NK-92 (cell line): ENCODE results near the gene PLXDC2.
"Not testable (repeated sequence)": the region's sequence is repeated elsewhere in the genome, so short reads cannot be mapped to it uniquely, and the experiment has no call there.

ENCODE experiments used
- DNase-seq: peaks from one replicate; lab custom pipeline; 2025; ENCODE audit not compliant: unreplicated experiment; lab: John Stamatoyannopoulos, UW

PLXDC2 gene

DNA sequence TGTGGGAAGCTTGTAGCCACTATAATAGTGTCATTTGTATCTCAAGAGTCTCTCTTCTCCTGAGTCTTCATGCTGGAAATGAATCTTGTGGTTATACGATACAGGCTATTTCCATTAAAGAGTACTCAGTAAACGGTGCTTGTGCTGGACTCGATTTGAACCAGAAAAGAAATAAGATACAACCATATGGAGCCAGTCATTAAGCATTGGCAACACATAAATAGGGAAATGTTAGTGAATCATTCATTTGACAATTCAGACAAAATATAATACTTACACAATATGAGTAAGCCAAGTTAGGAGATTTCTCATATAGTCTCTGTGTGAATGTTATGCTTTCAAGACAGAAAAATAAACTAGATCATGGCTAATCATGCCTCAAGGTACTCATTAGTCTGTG lies 356.8 kb downstream of the PLXDC2 start:
- no peak for DNase-seq

DNA sequence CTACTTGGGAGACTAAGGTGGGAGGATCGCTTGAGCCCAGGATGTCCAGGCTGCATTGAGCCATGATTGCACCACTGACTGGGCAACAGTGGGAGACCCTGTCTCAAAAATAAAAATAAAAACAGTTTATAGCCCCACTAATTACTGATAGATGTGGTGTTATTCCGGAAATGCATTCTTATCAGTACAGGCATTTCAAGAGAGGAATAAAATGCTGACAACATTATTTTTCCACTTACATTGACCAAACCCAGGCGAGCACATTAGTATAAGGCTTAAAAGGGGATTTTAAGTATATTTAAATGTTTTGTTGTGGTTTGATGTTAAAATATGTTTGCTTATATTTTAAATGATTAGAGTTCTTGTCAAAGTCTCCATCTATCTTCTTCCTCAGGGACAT lies 359.5 kb downstream of the PLXDC2 start:
- DNase-seq, result no peak

DNA sequence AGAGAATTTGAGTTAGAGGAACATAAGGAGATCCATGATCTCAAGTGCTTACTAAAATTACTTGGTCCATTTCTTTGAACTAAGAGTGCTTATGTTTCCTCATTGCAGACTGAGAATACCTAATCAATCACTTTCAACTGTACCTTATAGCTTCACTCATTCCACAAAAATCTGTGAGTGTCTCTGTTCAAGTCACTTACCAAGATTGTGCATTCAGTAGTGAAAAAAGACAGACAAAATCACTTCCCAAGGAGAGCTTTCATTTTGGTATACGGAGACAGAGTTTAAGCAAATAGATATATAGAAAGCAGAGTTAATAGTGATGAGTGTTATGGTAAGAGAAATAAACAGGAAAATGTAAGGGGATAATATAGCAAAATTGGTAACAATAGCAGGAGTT lies 364.5 kb downstream of the PLXDC2 start:
- no peak for DNase-seq

DNA sequence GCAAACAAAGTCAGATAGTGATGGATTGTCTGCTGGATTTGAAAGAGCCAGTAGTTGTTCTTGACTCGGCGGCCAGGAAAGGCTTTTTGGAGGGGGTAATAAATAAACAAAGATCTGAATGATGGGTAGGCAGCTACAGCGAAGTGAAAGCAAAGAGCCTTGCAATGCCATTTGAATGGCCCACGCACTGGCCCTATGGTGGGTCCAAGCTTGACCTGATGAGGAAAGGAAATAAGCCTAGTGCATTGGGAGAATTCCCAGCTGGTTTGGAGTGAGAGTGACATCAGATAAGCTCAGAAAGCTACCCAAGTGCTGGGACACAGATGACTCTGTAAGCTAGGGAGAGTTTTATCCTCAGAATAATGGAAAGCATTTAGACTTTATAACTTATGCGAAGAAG lies 365.2 kb downstream of the PLXDC2 start:
- no peak for DNase-seq

DNA sequence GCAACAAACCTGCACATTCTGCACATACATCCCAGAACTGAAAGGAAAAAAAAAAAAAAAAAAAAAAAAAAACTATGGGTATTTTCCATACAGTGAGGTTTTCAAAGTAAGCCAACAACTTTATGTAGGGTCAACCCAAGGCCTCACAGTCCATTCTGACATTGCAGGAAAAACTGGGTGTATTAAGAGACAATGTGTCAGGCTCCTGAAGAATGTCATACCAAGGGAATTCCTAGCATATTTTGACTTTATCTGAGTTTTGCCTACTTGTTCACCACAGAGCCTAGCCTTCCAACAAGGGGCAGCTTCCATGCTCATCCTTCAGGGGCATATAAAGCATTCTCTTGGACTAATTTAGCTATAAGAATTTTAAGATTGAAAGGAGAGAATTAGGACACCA lies 368.9 kb downstream of the PLXDC2 start:
- no peak for DNase-seq

DNA sequence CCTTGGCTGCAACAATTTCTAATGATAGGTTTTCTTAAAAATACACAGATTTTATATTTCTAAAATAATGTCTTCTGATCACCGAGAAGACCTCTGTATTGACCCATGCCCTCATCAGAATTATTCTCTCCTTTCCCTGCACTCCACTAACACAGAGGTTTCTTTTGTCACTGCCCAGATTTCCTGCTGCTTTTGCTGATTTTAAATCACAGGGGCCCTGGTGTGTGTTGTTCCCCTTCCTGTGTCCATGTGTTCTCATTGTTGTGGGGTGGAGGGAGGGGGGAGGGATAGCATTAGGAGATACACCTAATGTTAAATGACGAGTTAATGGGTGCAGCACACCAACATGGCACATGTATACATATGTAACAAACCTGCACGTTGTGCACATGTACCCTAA lies 375.2 kb downstream of the PLXDC2 start:
- DNase-seq, result not testable (repeated sequence)

DNA sequence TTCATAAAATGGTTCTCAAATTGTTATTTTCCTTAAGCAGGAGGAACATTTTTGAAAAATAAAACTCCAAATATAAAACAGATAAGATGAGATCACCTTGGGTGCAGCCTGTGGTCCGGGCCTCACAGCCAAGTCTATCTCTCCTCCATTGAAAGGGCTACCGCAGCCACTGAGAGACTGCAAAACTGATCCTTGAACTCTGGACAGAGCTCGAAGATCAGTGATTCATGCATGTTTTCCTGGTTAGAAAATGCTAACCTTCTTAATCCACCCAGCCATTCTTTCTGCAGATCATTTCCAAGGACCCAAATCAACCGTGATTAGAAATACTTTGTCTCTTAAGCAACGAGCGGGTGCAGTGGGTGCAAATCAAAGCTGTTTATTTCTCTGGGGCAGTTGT lies 378.8 kb downstream of the PLXDC2 start:
- DNase-seq, result no peak

DNA sequence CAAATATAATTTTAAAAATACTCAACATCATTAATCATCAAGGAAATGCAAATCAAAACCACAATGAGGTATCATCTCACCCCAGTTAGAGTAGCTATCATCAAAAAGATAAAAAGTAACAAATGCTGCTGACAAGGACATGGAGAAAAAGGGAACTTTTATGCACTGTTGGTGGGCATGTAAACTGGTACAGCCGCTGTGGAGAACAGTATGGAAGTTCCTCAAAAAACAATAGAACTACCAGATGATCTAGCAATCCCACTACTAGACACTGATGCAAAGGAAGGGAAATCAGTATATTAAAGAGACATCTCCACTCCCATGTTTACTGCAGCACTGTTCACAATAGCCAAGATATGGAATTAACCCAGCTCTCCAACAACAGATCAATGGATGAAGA lies 384.5 kb downstream of the PLXDC2 start:
- DNase-seq, result no peak

DNA sequence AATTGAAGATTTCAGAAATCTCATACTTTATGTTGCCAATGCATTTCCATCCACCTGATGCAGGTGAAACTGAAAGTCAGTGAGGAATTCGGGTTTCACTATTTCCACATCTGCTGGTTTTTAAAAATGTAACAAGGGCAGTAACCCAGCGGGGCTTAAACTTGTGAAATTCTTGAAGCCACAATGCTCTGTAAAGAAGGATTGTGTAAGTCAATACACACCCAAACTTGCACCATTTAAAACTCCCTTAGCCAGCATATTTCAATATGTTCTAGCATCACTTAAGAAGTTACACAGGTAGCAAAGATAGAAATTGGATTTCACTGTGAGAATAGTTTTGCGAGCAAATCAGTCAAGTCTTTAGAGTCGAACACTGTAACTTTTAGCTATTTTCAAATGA lies 386.1 kb downstream of the PLXDC2 start:
- no peak for DNase-seq

DNA sequence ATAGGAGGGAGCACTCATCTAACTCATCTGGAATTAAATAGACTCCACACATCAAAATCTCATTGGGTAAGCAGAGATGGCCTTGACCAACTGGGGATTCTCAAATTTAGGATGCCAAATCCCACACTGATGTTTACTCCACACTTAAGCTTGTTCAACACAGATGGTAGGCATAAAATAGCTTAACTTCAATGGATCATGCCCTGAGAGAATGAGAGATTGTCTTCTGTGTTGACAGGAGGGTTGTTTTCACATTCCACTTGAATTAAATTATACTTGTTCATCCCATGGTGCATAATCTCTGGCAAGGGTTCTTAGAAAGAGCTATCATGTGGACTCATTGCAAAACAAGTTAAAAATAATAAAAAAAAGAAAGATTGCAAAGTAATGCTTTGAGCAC lies 391.4 kb downstream of the PLXDC2 start:
- DNase-seq, result no peak

DNA sequence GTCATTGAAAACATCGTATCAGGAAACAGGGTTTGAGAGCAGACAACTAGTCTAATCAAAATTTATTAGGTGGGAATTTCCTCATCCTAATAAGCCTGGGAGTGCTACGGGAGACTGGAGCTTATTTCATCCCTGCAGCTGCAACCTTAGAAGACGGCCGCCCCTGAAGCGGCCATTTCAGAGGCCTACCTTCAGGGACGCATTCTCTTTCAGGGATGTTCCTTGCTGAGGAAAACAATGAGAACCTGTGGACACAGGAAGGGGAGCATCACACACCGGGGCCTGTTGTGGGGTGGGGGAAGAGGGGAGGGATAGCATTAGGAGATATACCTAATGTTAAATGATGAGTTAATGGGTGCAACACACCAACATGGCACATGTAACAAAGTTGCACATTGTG lies 392.9 kb downstream of the PLXDC2 start:
- DNase-seq, result not testable (repeated sequence)

DNA sequence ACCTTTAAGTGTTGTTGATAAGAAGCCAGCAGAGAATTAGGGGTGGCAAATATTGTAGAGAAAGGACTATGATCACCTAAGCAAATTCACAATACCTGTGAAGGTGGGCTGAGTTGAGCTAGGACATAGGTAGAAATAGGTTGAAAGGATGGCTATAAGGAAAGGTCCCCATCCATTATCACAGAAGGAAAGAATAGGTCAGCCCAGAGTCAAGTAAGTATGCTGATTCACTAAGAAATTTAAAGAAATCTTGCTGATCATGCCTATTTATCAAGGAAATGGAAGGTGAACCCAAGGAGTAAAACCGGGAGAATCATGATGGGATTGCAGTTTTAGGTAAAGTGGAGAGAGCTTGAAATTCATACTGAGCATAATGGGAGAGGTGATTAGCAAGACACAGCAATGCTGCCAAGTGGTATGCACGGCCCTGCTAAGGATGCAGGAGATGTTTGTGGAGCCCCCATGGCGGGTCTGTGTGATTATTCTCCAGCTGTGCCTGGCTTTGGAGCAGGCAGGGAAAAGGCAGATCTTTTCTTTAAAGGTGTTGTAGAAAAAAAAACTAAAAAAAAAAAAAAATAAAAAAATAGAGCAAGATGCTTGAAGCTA lies 399.4 kb downstream of the PLXDC2 start:
- no peak for DNase-seq

DNA sequence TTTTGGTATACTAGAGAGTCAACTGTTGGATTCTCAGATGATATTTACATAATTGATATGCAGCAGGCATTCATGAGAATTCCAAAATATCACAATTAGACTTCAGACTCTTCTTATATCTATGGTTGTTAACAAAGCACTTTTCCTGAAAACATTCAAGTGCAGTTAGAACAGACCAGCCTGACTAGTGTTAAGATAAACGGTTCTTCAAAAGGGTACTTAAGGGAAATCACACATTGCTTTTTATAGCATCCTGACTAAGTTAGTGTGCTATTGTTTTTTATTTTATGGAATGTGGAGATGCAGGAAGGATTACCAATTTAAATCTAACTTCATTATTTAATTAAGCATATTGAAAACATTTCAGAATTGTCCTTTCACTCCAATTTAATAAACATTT lies 405.1 kb downstream of the PLXDC2 start:
- DNase-seq, result no peak

DNA sequence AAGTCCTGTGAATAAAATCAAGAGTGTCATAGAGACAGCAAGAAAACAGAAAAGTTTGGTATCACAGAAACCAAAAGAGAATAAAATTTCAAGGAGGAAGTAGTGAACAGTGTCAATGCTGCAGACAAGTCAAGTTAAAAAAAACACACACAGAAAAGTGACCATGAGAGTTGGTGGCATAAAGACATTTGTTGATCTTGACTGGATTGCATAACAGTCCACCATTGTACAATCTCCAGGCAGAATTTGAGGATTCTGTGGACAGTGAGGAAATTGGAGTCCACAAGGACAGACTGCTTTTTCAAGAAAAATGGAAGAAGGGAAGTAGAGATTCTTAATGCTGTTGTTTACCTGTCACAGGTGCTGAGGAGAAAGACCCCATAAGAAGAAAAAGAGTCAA lies 412.5 kb downstream of the PLXDC2 start:
- no peak for DNase-seq

DNA sequence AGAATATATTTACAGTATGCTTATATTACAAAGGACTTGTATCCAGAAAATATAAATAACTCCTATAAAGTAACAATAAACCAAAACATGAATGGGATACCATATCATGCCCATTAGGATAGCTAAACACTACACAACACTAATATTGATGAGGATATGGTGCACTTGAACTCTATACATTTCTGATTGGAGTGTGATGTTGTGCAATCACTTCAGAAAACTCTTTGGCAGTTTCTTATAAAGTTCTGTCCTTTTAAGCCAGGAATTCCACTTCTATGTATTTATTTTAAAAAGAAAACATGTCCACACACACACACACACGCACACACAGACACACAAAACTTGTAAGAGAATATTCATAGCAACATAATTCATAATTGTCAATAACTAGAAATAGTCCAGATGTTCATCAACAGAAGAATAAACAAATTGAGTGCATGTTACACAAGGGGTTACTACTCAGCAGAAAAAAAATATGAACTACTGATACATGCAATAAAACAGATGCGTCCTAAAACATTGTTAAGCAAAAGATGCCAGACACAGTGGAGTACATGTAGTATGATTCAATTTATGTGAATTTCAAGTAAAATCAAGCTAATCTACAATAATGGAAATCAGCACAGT lies 416.0 kb downstream of the PLXDC2 start:
- DNase-seq, result no peak

DNA sequence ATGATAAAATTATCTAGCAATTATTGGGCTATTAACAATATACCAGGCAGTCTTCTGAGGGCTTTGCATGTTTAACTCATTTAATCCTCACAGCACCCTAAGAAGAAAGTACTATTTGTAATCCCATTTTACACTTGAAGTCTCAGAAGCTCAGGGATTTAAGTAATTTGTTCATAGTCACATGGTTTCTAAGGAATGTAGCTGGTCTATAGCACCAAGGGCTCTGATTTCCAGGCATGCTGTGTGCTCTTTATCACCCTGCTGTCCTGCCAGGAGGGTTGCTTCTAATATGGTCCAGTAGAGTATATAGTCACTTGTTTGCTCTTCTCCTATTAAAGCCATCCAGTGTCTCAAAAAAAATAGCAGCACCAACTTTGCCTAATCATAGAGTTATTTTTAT lies 417.2 kb downstream of the PLXDC2 start:
- no peak for DNase-seq

DNA sequence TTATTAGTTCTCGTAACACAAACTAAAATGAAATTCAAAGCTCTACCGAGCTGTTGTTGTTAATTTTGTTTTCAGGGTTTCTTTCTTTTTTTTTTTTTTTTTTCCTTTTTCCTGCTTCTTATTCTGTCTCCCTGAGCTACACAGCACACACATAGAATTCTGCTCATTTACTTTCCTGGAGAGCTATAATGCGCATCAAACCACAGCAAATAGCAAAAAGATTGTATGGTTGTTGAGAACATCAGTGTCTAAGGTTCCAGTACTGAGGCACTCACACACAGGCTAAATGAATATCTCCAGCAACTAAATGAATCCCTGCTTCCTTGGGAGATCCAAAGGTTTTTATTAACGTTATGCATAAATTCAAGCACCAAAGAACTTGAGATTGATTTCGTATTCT lies 418.3 kb downstream of the PLXDC2 start:
- DNase-seq, result no peak

DNA sequence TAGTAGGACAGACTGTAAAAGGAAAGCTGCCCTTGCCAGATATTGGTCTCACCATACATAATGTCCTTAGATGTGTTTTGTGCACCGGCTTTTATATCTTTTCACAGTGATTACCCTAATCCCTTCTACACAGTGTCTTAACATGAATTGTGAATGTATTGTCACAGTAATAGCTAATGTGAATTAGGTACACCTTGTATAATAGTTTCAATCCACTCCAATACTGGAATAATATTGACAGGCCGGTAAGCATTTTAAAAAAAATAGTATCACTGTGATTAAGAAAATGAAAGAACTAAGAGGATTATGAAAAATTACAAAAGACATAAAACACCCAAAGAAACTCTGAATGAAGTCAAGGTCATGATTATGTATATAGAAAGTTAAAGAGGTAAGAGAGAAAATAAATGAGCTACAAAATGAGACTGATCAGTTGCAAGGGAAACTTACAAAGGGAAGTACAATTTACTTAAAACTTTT lies 420.9 kb downstream of the PLXDC2 start:
- DNase-seq, result no peak

DNA sequence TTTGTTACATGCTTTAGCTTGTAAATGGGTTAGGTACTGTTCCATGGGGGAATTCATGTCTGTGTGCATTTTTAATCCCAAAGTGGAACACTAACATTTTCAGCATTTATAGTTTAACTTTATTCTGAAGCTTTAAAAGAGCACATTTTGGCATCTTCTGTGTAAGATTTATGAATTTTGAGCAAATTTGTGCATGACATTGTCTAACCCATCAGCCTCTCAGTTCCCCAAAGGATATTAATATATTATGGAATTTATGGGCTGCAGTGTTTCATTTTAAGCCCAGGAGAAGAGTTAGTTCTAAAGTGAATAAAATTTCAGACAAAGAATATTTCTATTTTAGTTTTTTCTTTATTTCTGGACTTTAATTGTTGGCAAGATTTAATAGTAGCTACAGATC lies 421.4 kb downstream of the PLXDC2 start:
- no peak for DNase-seq

DNA sequence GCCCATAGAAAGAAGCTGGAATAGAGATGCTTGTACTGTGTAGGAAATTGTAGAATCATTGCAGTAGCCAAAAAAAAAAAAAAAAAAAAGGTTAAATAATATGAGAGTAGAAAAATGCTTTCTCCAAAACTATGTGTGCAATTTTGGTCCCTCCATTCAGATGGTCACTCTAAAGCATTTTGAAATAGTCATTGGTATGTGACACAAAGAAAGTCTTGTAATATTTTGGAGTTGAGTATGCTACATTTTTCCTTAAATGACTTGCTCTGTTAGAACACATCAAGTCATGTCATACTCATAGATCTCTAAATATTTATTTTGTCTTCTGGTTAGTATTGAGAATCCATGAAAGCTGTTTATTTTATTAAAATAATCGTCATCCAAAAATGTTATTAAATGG lies 424.4 kb downstream of the PLXDC2 start:
- DNase-seq, result no peak

DNA sequence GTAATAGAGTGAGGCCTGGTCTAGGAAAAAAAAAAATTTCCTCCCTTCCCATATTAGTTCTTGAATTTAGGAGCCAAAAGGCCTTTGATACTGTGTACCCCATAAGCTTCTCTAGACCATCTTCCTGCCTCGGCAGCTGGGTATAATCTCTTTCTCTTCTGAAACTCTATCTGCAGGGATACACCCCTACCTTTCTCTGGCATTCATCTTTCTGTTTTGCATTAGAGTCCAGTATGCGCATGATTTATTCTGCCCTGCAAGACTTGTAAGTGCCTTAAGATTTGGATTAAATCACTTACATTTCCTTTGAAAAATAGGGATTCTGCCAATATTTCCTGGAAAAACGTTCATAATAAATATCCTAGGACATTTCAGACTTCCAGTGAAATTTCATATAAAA lies 431.2 kb downstream of the PLXDC2 start:
- DNase-seq, result no peak

DNA sequence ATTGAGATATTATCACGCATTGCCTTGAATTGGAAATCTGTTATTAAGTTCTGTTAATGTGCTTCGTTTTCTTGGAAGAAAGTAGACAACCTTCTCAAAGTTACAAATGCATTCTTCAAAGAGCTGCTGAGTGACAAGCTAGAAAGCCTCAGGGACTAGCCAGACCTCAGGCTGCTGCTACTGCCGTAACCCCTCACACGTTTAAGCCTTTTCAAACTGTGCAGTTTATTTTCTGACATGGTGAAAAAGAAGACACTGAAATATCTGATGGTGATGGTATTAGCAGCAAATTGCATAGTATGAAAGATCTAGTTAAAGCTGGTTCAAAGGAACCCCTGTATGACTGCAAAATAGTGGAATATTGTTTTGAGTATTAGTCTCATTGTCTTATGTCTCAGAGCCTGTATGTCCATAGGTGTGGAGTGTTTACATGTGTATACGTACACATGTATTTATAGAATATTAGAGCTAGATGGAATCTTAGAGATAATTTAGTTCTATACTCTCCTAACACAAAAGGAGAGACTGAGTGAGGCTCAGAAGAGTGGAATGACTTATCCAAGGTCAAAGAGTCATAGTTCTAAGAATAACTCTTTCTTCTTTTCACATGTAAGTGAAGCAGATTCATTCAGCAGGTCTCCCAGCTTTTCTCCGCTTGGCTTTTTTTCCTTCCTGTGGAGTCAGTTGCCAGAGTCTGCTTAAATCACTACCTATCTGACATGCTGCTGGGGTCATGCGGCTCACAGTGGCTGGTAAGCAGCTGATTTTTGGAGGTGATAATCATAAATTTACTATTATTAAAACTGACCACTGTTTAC lies 431.9 kb downstream of the PLXDC2 start:
- DNase-seq, result no peak
